Caki2 (cell line): ENCODE data around the gene CSF1R. TPM values are rescaled to one million over a fixed set of nuclear protein-coding genes. Genes with fewer than 3 reads are reported as not detected.

ENCODE experiments used
- DNase-seq: peaks from one replicate; pipeline ENCODE4 v3.0.0-alpha.2; 2015; ENCODE audit warnings: low read depth
- in situ Hi-C: cut with HindIII; loops from 2 replicates; pipeline ENCODE4 v1.10.0; 2016; ENCODE audit warnings: low sequenced_read_pairs, low pct_unique_long_range_greater_than_20kb, mixed read lengths
- total RNA-seq: library from RNA; depleted of rRNA; stranded (reverse); fragments of >200 nt; shearing (Covaris generic); gene quantifications from 2 replicates; pipeline ENCODE4 v1.2.3, GENCODE V29; 2014; ENCODE audit warnings: low replicate concordance

Gene CSF1R
- total RNA-seq, 1 experiment from 2014 or later = not detected

- in situ Hi-C loops = no loop called here
- DNase-seq = no peak
Observed at GRCh38 chr5:150122536-150123481, 36.5 kb upstream of the CSF1R start.

GRCh38 chr5:150122158-150122510 lies 35.8 kb upstream of the CSF1R start:
- in situ Hi-C loops = no loop called here
- peak; percentile 26 for DNase-seq

GRCh38 chr5:150121448-150122157 lies 35.2 kb upstream of the CSF1R start:
- DNase-seq = no peak
- in situ Hi-C loops = no loop called here

- no peak for DNase-seq
- in situ Hi-C loops = no loop called here
Observed at GRCh38 chr5:150120617-150121447, 34.5 kb upstream of the CSF1R start.

- in situ Hi-C loops = no loop called here
Observed at GRCh38 chr5:150120062-150120441, 33.7 kb upstream of the CSF1R start.

GRCh38 chr5:150119421-150120061 lies 33.2 kb upstream of the CSF1R start:
- in situ Hi-C loops = no loop called here
- DNase-seq = no peak

More at GRCh38 chr5:150120062-150120441, 33.7 kb upstream of the CSF1R start:
- DNase-seq = no peak

- in situ Hi-C loops = no loop called here
- DNase-seq = no peak
Observed at GRCh38 chr5:150118561-150119229, 32.3 kb upstream of the CSF1R start.

- DNase-seq = no peak
- in situ Hi-C loops = no loop called here
Observed at GRCh38 chr5:150117945-150118560, 31.7 kb upstream of the CSF1R start.

GRCh38 chr5:150116667-150117400 lies 30.5 kb upstream of the CSF1R start:
- DNase-seq = no peak
- in situ Hi-C loops = no loop called here

- in situ Hi-C loops = no loop called here
- no peak for DNase-seq
Observed at GRCh38 chr5:150114773-150115408, 28.5 kb upstream of the CSF1R start.

GRCh38 chr5:150114102-150114641 lies 27.8 kb upstream of the CSF1R start:
- in situ Hi-C loops = no loop called here
- no peak for DNase-seq

- in situ Hi-C loops = no loop called here
- no peak for DNase-seq
Observed at GRCh38 chr5:150113047-150113744, 26.8 kb upstream of the CSF1R start.

- DNase-seq = no peak
- in situ Hi-C loops = no loop called here
Observed at GRCh38 chr5:150112201-150113046, 26.1 kb upstream of the CSF1R start.

- in situ Hi-C loops = no loop called here
- DNase-seq = no peak
Observed at GRCh38 chr5:150111122-150111521, 24.8 kb upstream of the CSF1R start.

GRCh38 chr5:150109921-150110320 lies 23.6 kb upstream of the CSF1R start:
- in situ Hi-C loops = no loop called here
- no peak for DNase-seq
